ENCODE results near the gene SCO2.

Gene SCO2

GRCh38 chr22:50483556-50483955 lies 41.8 kb downstream of the SCO2 start:
- TF ChIP-seq MAX (IDR thresholded peaks at IDR 0.05) (no peak), USF1 (IDR thresholded peaks at IDR 0.05) (no peak), TAF1 (IDR thresholded peaks at IDR 0.05; ENCODE audit: low read depth) (no peak), RAD21 (IDR thresholded peaks at IDR 0.05; ENCODE audit: low read depth) (no peak), FOXM1 (IDR thresholded peaks at IDR 0.05; ENCODE audit: borderline replicate concordance, low read depth) (no peak), REST (IDR thresholded peaks at IDR 0.05; ENCODE audit: low read depth) (no peak), CEBPB (IDR thresholded peaks at IDR 0.05) (no peak), NFIC (IDR thresholded peaks at IDR 0.05) (no peak), CREB1 (IDR thresholded peaks at IDR 0.05; ENCODE audit: low read depth) (no peak), EGR1 (IDR thresholded peaks at IDR 0.05) (no peak)

- TF ChIP-seq CEBPB (IDR thresholded peaks at IDR 0.05) (no peak), EP300 (IDR thresholded peaks at IDR 0.05; ENCODE audit: borderline replicate concordance) (no peak), MAX (IDR thresholded peaks at IDR 0.05) (no peak), TEAD4 (IDR thresholded peaks at IDR 0.05) (no peak), ZBTB7A (IDR thresholded peaks at IDR 0.05; ENCODE audit: low read depth) (no peak), REST (IDR thresholded peaks at IDR 0.05; ENCODE audit: low read depth) (no peak), YY1 (IDR thresholded peaks at IDR 0.05; ENCODE audit: low read depth) (no peak), NFIC (IDR thresholded peaks at IDR 0.05) (no peak), CREB1 (IDR thresholded peaks at IDR 0.05; ENCODE audit: low read depth) (no peak), TAF1 (IDR thresholded peaks at IDR 0.05; ENCODE audit: low read depth) (no peak), RAD21 (IDR thresholded peaks at IDR 0.05; ENCODE audit: low read depth) (no peak), EGR1 (IDR thresholded peaks at IDR 0.05) (no peak), FOXM1 (IDR thresholded peaks at IDR 0.05; ENCODE audit: borderline replicate concordance, low read depth) (no peak), USF1 (IDR thresholded peaks at IDR 0.05) (no peak), TCF12 (IDR thresholded peaks at IDR 0.05; ENCODE audit: low read depth) (no peak)
Measured at GRCh38 chr22:50483106-50483505, 42.3 kb downstream of the SCO2 start.

- TF ChIP-seq USF1 (IDR thresholded peaks at IDR 0.05) (peak; percentile 83), NFIC (IDR thresholded peaks at IDR 0.05) (no peak)
Measured at GRCh38 chr22:50482107-50483074, 43.0 kb downstream of the SCO2 start.

DNA sequence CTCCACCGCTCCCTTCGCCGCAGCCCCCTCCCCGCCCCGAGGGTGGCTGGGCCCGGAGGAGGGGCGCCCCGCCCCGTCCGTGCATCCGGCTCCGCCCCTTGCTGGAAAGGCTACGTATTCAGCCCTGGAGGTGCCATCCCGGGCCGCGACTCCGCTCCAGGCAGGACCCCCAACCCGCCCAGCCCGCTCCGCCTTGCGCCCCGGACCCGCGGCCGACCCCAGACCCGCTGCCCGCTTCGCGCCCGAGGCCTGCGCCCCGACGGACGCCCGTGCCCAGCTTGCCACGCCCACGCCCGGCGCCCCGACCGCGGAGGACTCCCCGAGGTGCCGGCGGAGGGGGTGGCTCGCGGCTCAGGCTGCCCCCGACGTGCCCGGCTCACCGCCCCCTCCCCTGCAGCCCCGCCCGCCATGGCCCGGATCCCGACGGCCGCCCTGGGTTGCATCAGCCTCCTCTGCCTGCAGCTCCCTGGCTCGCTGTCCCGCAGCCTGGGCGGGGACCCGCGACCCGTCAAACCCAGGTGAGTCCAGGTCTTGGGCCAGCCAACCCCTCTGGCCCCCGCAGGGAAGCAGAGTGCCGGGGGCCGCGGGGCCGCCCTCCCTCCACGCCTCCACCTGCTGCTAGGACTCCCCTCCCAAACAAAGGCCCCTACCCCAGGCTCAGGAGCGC lies 43.8 kb downstream of the SCO2 start, which contains the start of gene ADM2:
Gene ADM2 (plus strand): TSS at position 104 of the 667 bp plus-strand sequence. CDS start 305 bp downstream, at position 409.
- TF ChIP-seq USF1 (IDR thresholded peaks at IDR 0.05) (no peak), EGR1 (IDR thresholded peaks at IDR 0.05) (peak; percentile 50; the same call in 1 of the 2 replicates), TEAD4 (IDR thresholded peaks at IDR 0.05) (no peak), CEBPB (IDR thresholded peaks at IDR 0.05) (peak; percentile 58; the same call in 1 of the 2 replicates), YY1 (IDR thresholded peaks at IDR 0.05; ENCODE audit: low read depth) (0 out of 2 replicates have a peak, but pooled peaks have one; percentile 46), CREB1 (IDR thresholded peaks at IDR 0.05; ENCODE audit: low read depth) (no peak), FOXM1 (IDR thresholded peaks at IDR 0.05; ENCODE audit: borderline replicate concordance, low read depth) (no peak), MAX (IDR thresholded peaks at IDR 0.05) (peak; percentile 22; the same call in 1 of the 2 replicates)

Data from Ishikawa (cell line).